ENCODE results near the gene SRPK2.
A peak's percentile ranks its signal among the peaks of the same experiment; 100 is the strongest.
"Not testable (repeated sequence)": the region's sequence is repeated elsewhere in the genome, so short reads cannot be mapped to it uniquely, and the experiment has no call there.

Gene SRPK2

GRCh38 chr7:105388356-105389087, at the start of gene SRPK2:
TSS of gene SRPK2 (minus strand) at chr7:105388921.
- FAIRE-seq, result no peak

- FAIRE-seq, result no peak
These were observed 49.5 kb upstream of the SRPK2 start for GRCh38 chr7:105438254-105438653.

GRCh38 chr7:105437356-105437755, 48.6 kb upstream of the SRPK2 start:
- not testable (repeated sequence) for FAIRE-seq

- FAIRE-seq, result peak; percentile 64
These were observed 41.3 kb upstream of the SRPK2 start for GRCh38 chr7:105429746-105430612.

- FAIRE-seq, result no peak
These were observed 38.0 kb upstream of the SRPK2 start for GRCh38 chr7:105426606-105427146.

GRCh38 chr7:105423987-105424386, 35.3 kb upstream of the SRPK2 start:
- FAIRE-seq, result no peak

- no peak for FAIRE-seq
These were observed 25.2 kb upstream of the SRPK2 start for GRCh38 chr7:105413887-105414437.

GRCh38 chr7:105410774-105411173, 22.1 kb upstream of the SRPK2 start:
- not testable (repeated sequence) for FAIRE-seq

- FAIRE-seq, result not testable (repeated sequence)
These were observed 21.1 kb upstream of the SRPK2 start for GRCh38 chr7:105409775-105410174.

GRCh38 chr7:105408791-105409410, 20.2 kb upstream of the SRPK2 start:
- FAIRE-seq, result peak; percentile 8

- no peak for FAIRE-seq
These were observed 14.4 kb upstream of the SRPK2 start for GRCh38 chr7:105403128-105403527.

GRCh38 chr7:105402221-105403095, 13.7 kb upstream of the SRPK2 start:
- FAIRE-seq, result no peak

- FAIRE-seq, result peak; percentile 41
These were observed 10.5 kb upstream of the SRPK2 start for GRCh38 chr7:105399043-105399725.

- FAIRE-seq, result no peak
These were observed 7.8 kb upstream of the SRPK2 start for GRCh38 chr7:105396566-105396965.

- no peak for FAIRE-seq
These were observed 2.7 kb upstream of the SRPK2 start for GRCh38 chr7:105391429-105391828.

- no peak for FAIRE-seq
These were observed 1.2 kb upstream of the SRPK2 start for GRCh38 chr7:105389889-105390288.

- FAIRE-seq, result no peak
These were observed 448 bp upstream of the SRPK2 start for GRCh38 chr7:105389088-105389650.

GRCh38 chr7:105387508-105388355, 989 bp downstream of the SRPK2 start:
- FAIRE-seq, result no peak

GRCh38 chr7:105377903-105378302, 10.8 kb downstream of the SRPK2 start:
- no peak for FAIRE-seq
